CD4-positive, alpha-beta T cell treated with Interferon alpha-2 for 1 hour (primary cell): ENCODE results near the gene LYL1.

Source experiments
- DNase-seq, 2 donors: peaks; one replicate each; pipeline ENCODE4 v3.0.0-alpha.2; 2020 to 2022

LYL1 gene

GRCh38 chr19:13091400-13092157, 11.1 kb downstream of the LYL1 start:
- DNase-seq, result no peak

GRCh38 chr19:13090511-13091231, 12.0 kb downstream of the LYL1 start:
- no peak for DNase-seq

- no peak for DNase-seq
Observed at GRCh38 chr19:13089857-13090507, 12.7 kb downstream of the LYL1 start.

GRCh38 chr19:13089139-13089856, 13.4 kb downstream of the LYL1 start:
- DNase-seq, result no peak

- DNase-seq, result no peak
Observed at GRCh38 chr19:13087795-13088537, 14.7 kb downstream of the LYL1 start.

GRCh38 chr19:13087295-13087694, 15.4 kb downstream of the LYL1 start:
- DNase-seq, result no peak

GRCh38 chr19:13086341-13086740, 16.3 kb downstream of the LYL1 start:
- DNase-seq, result no peak

- DNase-seq, result no peak
Observed at GRCh38 chr19:13085666-13086065, 17.0 kb downstream of the LYL1 start.

GRCh38 chr19:13083627-13084026, 19.0 kb downstream of the LYL1 start:
- DNase-seq, result no peak

- no peak for DNase-seq
Observed at GRCh38 chr19:13083008-13083404, 19.7 kb downstream of the LYL1 start.

- DNase-seq, result no peak
Observed at GRCh38 chr19:13082192-13083007, 20.3 kb downstream of the LYL1 start.

- DNase-seq, result no peak
Observed at GRCh38 chr19:13079542-13079986, 23.1 kb downstream of the LYL1 start.

- no peak for DNase-seq
Observed at GRCh38 chr19:13078897-13079541, 23.6 kb downstream of the LYL1 start.

GRCh38 chr19:13078381-13078780, 24.3 kb downstream of the LYL1 start:
- DNase-seq, result no peak

- DNase-seq, result no peak
Observed at GRCh38 chr19:13077240-13077639, 25.4 kb downstream of the LYL1 start.

GRCh38 chr19:13076787-13077186, 25.9 kb downstream of the LYL1 start:
- DNase-seq, result no peak

- no peak for DNase-seq
Observed at GRCh38 chr19:13076320-13076719, 26.3 kb downstream of the LYL1 start.

- DNase-seq, result no peak
Observed at GRCh38 chr19:13074378-13074777, 28.3 kb downstream of the LYL1 start.

GRCh38 chr19:13073263-13073662, 29.4 kb downstream of the LYL1 start:
- no peak for DNase-seq

- no peak for DNase-seq
Observed at GRCh38 chr19:13072188-13072908, 30.3 kb downstream of the LYL1 start.
